Body of pancreas (tissue), 4 donors: ENCODE data around the gene NPTN. TPM values are rescaled to one million over a fixed set of nuclear protein-coding genes. Genes with fewer than 3 reads are reported as not detected.

ENCODE experiments used
- ATAC-seq: fragments of 150-250 bp; one replicate; pipeline ENCODE4 v1.9.1; 2016
- DNase-seq, 4 donors: peaks; one replicate each; pipeline ENCODE4 v3.0.0-alpha.2; 2019
- H3K27ac ChIP-seq, 4 donors: fragments of 200-600 bp; sonication (generic); 1 replicate in 3 of 4; 2 replicates in 1 of 4; pipeline versions ENCODE4 v1.5.1 to v1.6.1; 2016 to 2019; ENCODE audit warnings: mild to moderate bottlenecking in 1 of 4, mixed read lengths in 1 of 4, moderate library complexity in 1 of 4
- H3K27me3 ChIP-seq, 2 donors: fragments of 200-600 bp; sonication (generic); one replicate each; pipeline ENCODE4 v1.6.0; 2016; ENCODE audit warnings: mild to moderate bottlenecking in 1 of 2
- H3K36me3 ChIP-seq, 2 donors: fragments of 200-600 bp; sonication (generic); replicated peaks in 1 of 2; 2 replicates each; pipeline ENCODE4 v1.5.1; 2016; ENCODE audit warnings: low read depth in 2 of 2; ENCODE audit not compliant: insufficient read depth in 1 of 2
- H3K4me1 ChIP-seq: fragments of 200-600 bp; sonication (generic); one replicate; pipeline ENCODE4 v1.6.0; 2016
- H3K4me3 ChIP-seq, 2 donors: fragments of 200-600 bp; sonication (generic); 1 replicate in 1 of 2; 2 replicates in 1 of 2; pipeline ENCODE4 v1.5.1; 2016 to 2019
- H3K9me3 ChIP-seq, 3 donors: fragments of 200-600 bp; sonication (generic); 1 replicate in 2 of 3; 2 replicates in 1 of 3; pipeline ENCODE4 v1.5.1; 2016
- POLR2A ChIP-seq, 3 donors: fragments of 450-650 bp; IDR thresholded peaks; one replicate each; pipeline ENCODE4 v1.6.1; 2016; ENCODE audit warnings: antibody characterized with exemption in 3 of 3, mild to moderate bottlenecking in 2 of 3
- WGBS, 2 donors: methylation state at CpG; one replicate each; pipeline ENCODE4 v1.1.5; 2017; 5-methylcytosine and 5-hydroxymethylcytosine counted together
- intact Hi-C: fragments of 100-400 bp; cut with DNase I; formaldehyde crosslinking; loops from one replicate; pipeline ENCODE4 v1.15.1; 2023
- total RNA-seq, 2 donors: library from RNA; depleted of rRNA; stranded (reverse); fragments of >200 nt; gene quantifications; one replicate each; pipeline ENCODE4 v1.1.0, GENCODE V29; 2016
- TF ChIP-seq, protein P1 (sequence below), 7 experiments: fragments of 450-650 bp in 4 of 7; fragments of 200-600 bp in 3 of 7; sonication (generic) in 3 of 7; IDR thresholded peaks; one replicate each; pipeline ENCODE4 v1.5.1; 2016 to 2019; ENCODE audit warnings: antibody characterized with exemption in 7 of 7

The NPTN gene
- total RNA-seq, 2 donors from 2014 or later, result 34.2 to 39.9 TPM

DNA sequence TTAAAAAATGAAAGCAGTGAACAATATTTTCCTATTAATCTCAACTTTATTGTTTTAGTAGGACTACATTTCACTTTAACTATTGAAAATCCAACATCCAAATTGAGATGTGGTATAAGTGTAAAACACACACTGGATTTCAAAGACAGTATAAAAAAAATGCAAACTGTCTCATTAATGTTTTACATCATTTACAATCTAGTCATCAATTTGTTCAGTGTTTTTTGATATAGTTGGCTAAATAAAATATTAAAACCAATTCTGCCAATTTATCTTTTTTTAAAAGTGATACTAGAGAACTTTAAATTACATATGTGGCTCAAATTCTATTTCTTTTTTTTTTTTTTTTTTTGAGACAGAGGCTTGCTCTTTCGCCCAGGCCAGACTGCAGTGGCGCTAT lies 95.1 kb downstream of the NPTN start:
- H3K9me3 ChIP-seq, result no peaks in the 10 kb centered on the region
- DNase-seq, result no peak
- H3K36me3 ChIP-seq, result no peaks in the 10 kb centered on the region
- no peaks in the 10 kb centered on the region for H3K4me1 ChIP-seq
- H3K27ac ChIP-seq, result no peak overlapping the region
- no peaks in the 10 kb centered on the region for H3K27me3 ChIP-seq
- 89% methylated on average over 2 of the region's 2 CpGs for WGBS, 2 donors
- intact Hi-C loops, result no loop called here
- TF ChIP-seq, protein P1, sequence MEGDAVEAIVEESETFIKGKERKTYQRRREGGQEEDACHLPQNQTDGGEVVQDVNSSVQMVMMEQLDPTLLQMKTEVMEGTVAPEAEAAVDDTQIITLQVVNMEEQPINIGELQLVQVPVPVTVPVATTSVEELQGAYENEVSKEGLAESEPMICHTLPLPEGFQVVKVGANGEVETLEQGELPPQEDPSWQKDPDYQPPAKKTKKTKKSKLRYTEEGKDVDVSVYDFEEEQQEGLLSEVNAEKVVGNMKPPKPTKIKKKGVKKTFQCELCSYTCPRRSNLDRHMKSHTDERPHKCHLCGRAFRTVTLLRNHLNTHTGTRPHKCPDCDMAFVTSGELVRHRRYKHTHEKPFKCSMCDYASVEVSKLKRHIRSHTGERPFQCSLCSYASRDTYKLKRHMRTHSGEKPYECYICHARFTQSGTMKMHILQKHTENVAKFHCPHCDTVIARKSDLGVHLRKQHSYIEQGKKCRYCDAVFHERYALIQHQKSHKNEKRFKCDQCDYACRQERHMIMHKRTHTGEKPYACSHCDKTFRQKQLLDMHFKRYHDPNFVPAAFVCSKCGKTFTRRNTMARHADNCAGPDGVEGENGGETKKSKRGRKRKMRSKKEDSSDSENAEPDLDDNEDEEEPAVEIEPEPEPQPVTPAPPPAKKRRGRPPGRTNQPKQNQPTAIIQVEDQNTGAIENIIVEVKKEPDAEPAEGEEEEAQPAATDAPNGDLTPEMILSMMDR (IDR thresholded peaks at IDR 0.05), result no peak
- no peak for TF ChIP-seq POLR2A (IDR thresholded peaks at IDR 0.05)
- ATAC-seq, result no peak
- no peak overlapping the region for H3K4me3 ChIP-seq

DNA sequence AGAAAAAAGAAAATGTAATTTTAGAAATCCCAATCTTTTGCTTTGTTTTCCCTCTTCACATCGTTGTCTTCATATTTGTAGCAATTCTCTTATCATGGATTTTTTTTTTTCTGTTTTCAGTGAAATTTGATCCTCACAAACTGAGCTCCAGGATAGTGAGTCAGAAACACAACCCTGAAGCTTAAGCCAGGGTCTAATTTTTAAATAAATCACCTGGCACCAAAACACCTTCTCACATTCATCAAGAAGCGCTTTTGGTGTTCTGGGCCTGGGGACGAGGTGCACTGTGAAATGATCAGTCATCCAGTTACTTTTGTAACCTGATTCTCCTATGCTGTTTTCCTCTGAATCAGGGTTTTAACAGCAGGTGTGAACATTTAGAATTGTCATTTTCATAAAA lies 102.5 kb downstream of the NPTN start:
- H3K27me3 ChIP-seq, result no peaks in the 10 kb centered on the region
- ATAC-seq, result no peak
- TF ChIP-seq, protein P1 (IDR thresholded peaks at IDR 0.05), result no peak
- no peak for TF ChIP-seq POLR2A (IDR thresholded peaks at IDR 0.05)
- WGBS, 2 donors, result 58 to 61% methylated on average over 3 of the region's 3 CpGs
- no peaks in the 10 kb centered on the region for H3K4me1 ChIP-seq
- no peak for DNase-seq
- intact Hi-C loops, result no loop called here
- no peaks in the 10 kb centered on the region for H3K9me3 ChIP-seq
- H3K4me3 ChIP-seq, result no peak overlapping the region
- H3K27ac ChIP-seq, result no peak overlapping the region
- H3K36me3 ChIP-seq, result no peaks in the 10 kb centered on the region

DNA sequence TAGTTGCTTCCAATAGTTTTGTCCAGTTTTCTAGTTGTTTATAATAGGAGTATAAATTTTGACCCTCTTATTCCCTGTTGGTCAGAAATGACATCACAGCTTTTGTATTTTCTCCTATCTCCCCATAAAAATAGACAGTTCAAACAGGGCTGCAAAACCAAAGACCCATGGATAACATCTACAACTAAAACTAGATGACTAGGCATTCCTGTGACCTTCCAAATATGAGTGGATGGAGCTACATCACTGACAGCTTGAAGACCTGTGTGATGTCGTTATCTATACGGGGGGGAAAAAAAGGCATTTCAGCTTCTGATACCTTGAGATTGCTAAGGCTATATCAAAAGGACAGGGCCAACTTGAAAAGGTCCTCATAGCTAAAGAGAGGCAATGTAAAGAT lies 105.6 kb downstream of the NPTN start:
- Histone ChIP-seq H3K9me3 (no peaks in the 10 kb centered on the region), H3K4me1 (no peaks in the 10 kb centered on the region), H3K27ac (no peak overlapping the region), H3K27me3 (no peaks in the 10 kb centered on the region), H3K36me3 (no peaks in the 10 kb centered on the region), H3K4me3 (no peak overlapping the region)
- TF ChIP-seq, protein P1 (IDR thresholded peaks at IDR 0.05), result no peak
- no peak for TF ChIP-seq POLR2A (IDR thresholded peaks at IDR 0.05)
- intact Hi-C loops, result no loop called here
- DNase-seq (no peak), ATAC-seq (no peak)
- 93 to 96% methylated on average over 2 of the region's 2 CpGs for WGBS, 2 donors

DNA sequence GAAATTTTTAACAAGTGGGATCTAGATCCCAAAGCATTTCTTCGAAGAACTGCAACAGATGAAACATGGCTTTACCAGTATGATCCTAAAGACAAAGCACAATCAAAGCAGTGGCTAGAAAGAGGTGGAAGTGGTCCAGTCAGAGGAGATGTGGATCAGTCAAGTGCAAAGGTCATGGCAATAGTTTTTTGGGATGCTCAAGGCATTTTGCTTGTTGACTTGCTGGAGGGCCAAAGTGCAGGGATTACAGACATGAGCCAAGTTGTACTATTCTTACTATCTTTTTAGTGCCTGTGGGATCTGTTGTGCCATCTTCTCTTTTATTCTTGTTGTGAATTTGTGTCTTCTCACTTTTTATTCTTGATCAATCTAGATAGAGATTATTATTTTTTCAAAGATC lies 108.3 kb downstream of the NPTN start:
- DNase-seq (no peak), ATAC-seq (no peak)
- no peak for TF ChIP-seq POLR2A (IDR thresholded peaks at IDR 0.05)
- TF ChIP-seq, protein P1 (IDR thresholded peaks at IDR 0.05), result no peak
- Histone ChIP-seq H3K36me3 (no peaks in the 10 kb centered on the region), H3K4me1 (no peaks in the 10 kb centered on the region), H3K27ac (no peak overlapping the region), H3K4me3 (no peak overlapping the region), H3K9me3 (no peaks in the 10 kb centered on the region), H3K27me3 (no peaks in the 10 kb centered on the region)
- intact Hi-C loops, result no loop called here
- WGBS, 2 donors, result 81 to 83% methylated on average over 1 of the region's 1 CpG

DNA sequence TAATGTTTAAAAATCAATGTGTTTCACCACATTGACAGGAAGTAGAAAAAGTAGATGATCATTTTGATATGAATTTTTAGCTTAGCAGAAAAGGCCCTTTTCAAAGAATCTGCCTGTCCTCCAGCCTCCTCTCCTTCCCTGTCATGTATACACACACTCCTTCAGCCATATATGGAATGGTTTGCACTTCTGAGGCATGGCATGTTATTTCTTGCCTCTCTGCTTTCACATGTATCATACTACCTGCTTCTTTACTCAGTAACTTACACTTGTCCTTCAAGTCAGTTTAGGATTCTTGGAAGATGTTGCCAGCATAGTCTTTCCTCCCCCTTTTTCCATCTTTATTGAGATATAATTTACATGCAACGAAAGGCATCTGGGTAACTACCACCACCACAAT lies 111.2 kb downstream of the NPTN start:
- H3K27ac ChIP-seq, result no peak overlapping the region
- H3K4me3 ChIP-seq, result no peak overlapping the region
- H3K9me3 ChIP-seq, result no peaks in the 10 kb centered on the region
- no peak for ATAC-seq
- no peaks in the 10 kb centered on the region for H3K4me1 ChIP-seq
- TF ChIP-seq POLR2A (IDR thresholded peaks at IDR 0.05), result no peak
- TF ChIP-seq, protein P1 (IDR thresholded peaks at IDR 0.05), result no peak
- intact Hi-C loops, result no loop called here
- WGBS, 2 donors, result 75 to 85% methylated on average over 1 of the region's 1 CpG
- H3K27me3 ChIP-seq, result no peaks in the 10 kb centered on the region
- no peaks in the 10 kb centered on the region for H3K36me3 ChIP-seq
- DNase-seq, result no peak
